ENCODE data around the gene TYW5. TPM values are rescaled to one million over a fixed set of nuclear protein-coding genes. Genes with fewer than 3 reads are reported as not detected.

TYW5 gene, protein sequence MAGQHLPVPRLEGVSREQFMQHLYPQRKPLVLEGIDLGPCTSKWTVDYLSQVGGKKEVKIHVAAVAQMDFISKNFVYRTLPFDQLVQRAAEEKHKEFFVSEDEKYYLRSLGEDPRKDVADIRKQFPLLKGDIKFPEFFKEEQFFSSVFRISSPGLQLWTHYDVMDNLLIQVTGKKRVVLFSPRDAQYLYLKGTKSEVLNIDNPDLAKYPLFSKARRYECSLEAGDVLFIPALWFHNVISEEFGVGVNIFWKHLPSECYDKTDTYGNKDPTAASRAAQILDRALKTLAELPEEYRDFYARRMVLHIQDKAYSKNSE
- total RNA-seq (10 to 100 TPM in 1 of 2 donors, 1 to 10 TPM in 1; 9.4 to 15.7 TPM), total RNA-seq (21.5 to 25.4 reads per million in 2 donors)

- H3K36me3 Mint-ChIP-seq (ENCODE audit: low read depth) = no peaks in the 10 kb centered on the region
Measured at GRCh38 chr2:199955339-199956061, at the start of gene TYW5, which contains the start of gene MAIP1. Gene TYW5, minus strand, starts transcription at chr2:199955491. Its CDS starts 21 bp downstream, at chr2:199955470. Gene MAIP1, plus strand, starts transcription at chr2:199955582. Its CDS starts 217 bp downstream, at chr2:199955799.

DNA sequence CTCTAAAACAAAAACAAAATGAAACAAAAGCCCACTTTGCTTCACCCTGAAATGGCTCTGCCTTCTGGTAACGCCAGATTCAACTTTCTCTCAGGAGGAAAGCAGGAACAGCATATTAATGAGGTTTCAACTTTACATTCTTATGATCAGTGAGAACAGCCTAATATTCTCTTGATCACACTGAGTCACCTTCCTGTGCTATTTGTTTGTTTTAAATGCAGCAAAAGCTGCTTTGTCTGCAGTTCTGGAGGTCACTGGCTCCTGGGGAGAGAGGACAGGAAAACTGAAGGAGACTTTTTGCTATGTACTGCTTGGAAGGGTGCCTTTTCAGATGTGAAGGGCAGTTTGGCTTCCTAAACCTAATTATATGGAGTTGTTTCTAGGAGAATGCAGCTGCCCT lies 48.2 kb upstream of the TYW5 start:
- H3K27me3 Mint-ChIP-seq = peaks cover 29% of the 10 kb centered on the region
- peaks cover 3% of the 10 kb centered on the region for H3K36me3 Mint-ChIP-seq (ENCODE audit: low read depth)
- no peak for ATAC-seq
- no peak overlapping the region for H3K27ac Mint-ChIP-seq
- no peaks in the 10 kb centered on the region for H3K4me1 Mint-ChIP-seq
- no peak for DNase-seq
- H3K4me3 Mint-ChIP-seq = no peak overlapping the region
- no peaks in the 10 kb centered on the region for H3K9me3 ChIP-seq (ENCODE audit: control insufficient read depth, low read length, poor library complexity, severe bottlenecking)

More at GRCh38 chr2:199955339-199956061, at the start of gene TYW5, which contains the start of gene MAIP1:
- DNase-seq = peak; percentile 64 to 68 (median 66)
- peak within 1 kb of the TSS; percentile 99 for H3K4me3 Mint-ChIP-seq
- H3K4me1 Mint-ChIP-seq = peaks cover 34% of the 10 kb centered on the region
- peak within 1 kb of the TSS; percentile 100 for H3K27ac Mint-ChIP-seq
- ATAC-seq = peak; percentile 91
- no peaks in the 10 kb centered on the region for H3K27me3 Mint-ChIP-seq
- H3K9me3 ChIP-seq (ENCODE audit: control insufficient read depth, low read length, poor library complexity, severe bottlenecking) = no peaks in the 10 kb centered on the region

DNA sequence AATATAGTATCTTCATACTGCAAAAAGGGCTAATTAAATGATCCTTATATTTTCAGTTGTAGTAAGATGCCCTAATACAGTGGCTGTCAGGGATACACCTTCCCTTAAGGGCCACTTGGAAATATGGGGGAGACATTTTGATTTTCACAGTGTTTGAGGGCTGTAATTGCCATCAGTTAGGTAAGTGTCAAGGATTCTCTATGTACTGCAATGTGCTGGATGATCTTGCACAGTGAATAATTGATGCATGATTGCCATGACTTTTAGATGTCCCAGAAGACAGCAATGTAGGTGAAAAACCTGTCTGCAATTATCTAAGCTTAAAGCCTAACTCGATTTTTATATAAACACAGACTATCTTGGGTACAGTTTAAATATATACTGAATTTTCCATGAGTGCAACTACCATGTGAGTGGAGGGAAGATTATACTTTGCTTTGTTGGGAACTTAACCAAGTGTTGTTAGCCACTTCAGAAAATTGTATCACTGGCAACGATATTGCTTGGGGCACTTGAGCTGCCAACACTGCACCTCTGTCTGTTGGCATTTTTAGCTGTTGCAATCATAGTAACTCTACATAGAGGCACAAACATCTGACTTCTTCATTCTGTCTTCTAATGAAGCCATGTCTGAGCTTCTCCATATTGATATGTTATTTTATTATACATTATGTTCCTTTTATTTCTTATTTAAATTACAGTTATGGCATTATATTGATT lies 45.3 kb upstream of the TYW5 start:
- Mint-ChIP-seq H3K4me3 (no peak overlapping the region), H3K36me3 (ENCODE audit: low read depth) (peaks cover 3% of the 10 kb centered on the region), H3K27me3 (peaks cover 20% of the 10 kb centered on the region), H3K4me1 (no peaks in the 10 kb centered on the region), H3K27ac (no peak overlapping the region)
- no peaks in the 10 kb centered on the region for H3K9me3 ChIP-seq (ENCODE audit: control insufficient read depth, low read length, poor library complexity, severe bottlenecking)
- no peak for ATAC-seq
- DNase-seq = no peak

- peaks cover 24% of the 10 kb centered on the region for H3K27me3 Mint-ChIP-seq
- no peak overlapping the region for H3K27ac Mint-ChIP-seq
- ATAC-seq (no peak), DNase-seq (no peak)
- peaks cover 3% of the 10 kb centered on the region for H3K36me3 Mint-ChIP-seq (ENCODE audit: low read depth)
- H3K4me1 Mint-ChIP-seq = no peaks in the 10 kb centered on the region
- H3K9me3 ChIP-seq (ENCODE audit: control insufficient read depth, low read length, poor library complexity, severe bottlenecking) = no peaks in the 10 kb centered on the region
- no peak overlapping the region for H3K4me3 Mint-ChIP-seq
Measured at GRCh38 chr2:199999166-199999565, 43.9 kb upstream of the TYW5 start.

DNA sequence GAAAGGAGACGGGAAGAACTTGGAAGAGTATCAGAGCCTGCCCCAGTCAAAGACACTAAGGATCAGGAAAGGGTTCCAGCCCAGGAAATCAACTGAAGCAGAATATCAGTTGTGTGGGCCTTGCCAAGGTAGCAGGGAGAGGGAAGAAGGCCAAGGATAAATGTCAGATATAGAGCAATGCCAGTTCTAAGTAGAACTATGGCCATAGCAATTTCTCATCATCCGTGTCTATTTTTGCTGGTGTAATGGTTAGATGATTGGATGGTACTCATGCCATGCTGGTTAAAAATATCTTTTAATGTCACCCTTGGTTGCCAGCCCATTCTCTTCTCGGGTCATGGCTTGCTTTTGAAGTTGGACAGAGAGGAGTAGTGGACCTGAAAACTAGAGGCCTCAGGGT lies 42.0 kb upstream of the TYW5 start:
- H3K36me3 Mint-ChIP-seq (ENCODE audit: low read depth) = peaks cover 2% of the 10 kb centered on the region
- no peaks in the 10 kb centered on the region for H3K9me3 ChIP-seq (ENCODE audit: control insufficient read depth, low read length, poor library complexity, severe bottlenecking)
- no peak overlapping the region for H3K27ac Mint-ChIP-seq
- H3K4me3 Mint-ChIP-seq = no peak overlapping the region
- H3K27me3 Mint-ChIP-seq = peaks cover 18% of the 10 kb centered on the region
- DNase-seq (no peak), ATAC-seq (no peak)
- H3K4me1 Mint-ChIP-seq = no peaks in the 10 kb centered on the region

GRCh38 chr2:199994896-199995295 lies 39.6 kb upstream of the TYW5 start:
- no peak for ATAC-seq
- DNase-seq = no peak
- H3K9me3 ChIP-seq (ENCODE audit: control insufficient read depth, low read length, poor library complexity, severe bottlenecking) = no peaks in the 10 kb centered on the region
- Mint-ChIP-seq H3K4me1 (no peaks in the 10 kb centered on the region), H3K27me3 (peaks cover 9% of the 10 kb centered on the region), H3K27ac (no peak overlapping the region), H3K4me3 (no peak overlapping the region), H3K36me3 (ENCODE audit: low read depth) (no peaks in the 10 kb centered on the region)

GRCh38 chr2:199994371-199994770 lies 39.1 kb upstream of the TYW5 start:
- no peaks in the 10 kb centered on the region for H3K4me1 Mint-ChIP-seq
- peaks cover 10% of the 10 kb centered on the region for H3K27me3 Mint-ChIP-seq
- H3K4me3 Mint-ChIP-seq = no peak overlapping the region
- H3K27ac Mint-ChIP-seq = no peak overlapping the region
- no peaks in the 10 kb centered on the region for H3K9me3 ChIP-seq (ENCODE audit: control insufficient read depth, low read length, poor library complexity, severe bottlenecking)
- DNase-seq = no peak
- H3K36me3 Mint-ChIP-seq (ENCODE audit: low read depth) = no peaks in the 10 kb centered on the region
- ATAC-seq = no peak

GRCh38 chr2:199992296-199992695 lies 37.0 kb upstream of the TYW5 start:
- Mint-ChIP-seq H3K4me1 (no peaks in the 10 kb centered on the region), H3K36me3 (ENCODE audit: low read depth) (no peaks in the 10 kb centered on the region), H3K27ac (no peak overlapping the region), H3K4me3 (no peak overlapping the region), H3K27me3 (peaks cover 9% of the 10 kb centered on the region)
- ATAC-seq (no peak), DNase-seq (no peak)
- H3K9me3 ChIP-seq (ENCODE audit: control insufficient read depth, low read length, poor library complexity, severe bottlenecking) = no peaks in the 10 kb centered on the region

- DNase-seq (no peak), ATAC-seq (no peak)
- H3K4me1 Mint-ChIP-seq = no peaks in the 10 kb centered on the region
- H3K36me3 Mint-ChIP-seq (ENCODE audit: low read depth) = no peaks in the 10 kb centered on the region
- H3K9me3 ChIP-seq (ENCODE audit: control insufficient read depth, low read length, poor library complexity, severe bottlenecking) = no peaks in the 10 kb centered on the region
- H3K27me3 Mint-ChIP-seq = peaks cover 9% of the 10 kb centered on the region
- no peak overlapping the region for H3K27ac Mint-ChIP-seq
- H3K4me3 Mint-ChIP-seq = no peak overlapping the region
Measured at GRCh38 chr2:199991691-199992090, 36.4 kb upstream of the TYW5 start.

- no peak for ATAC-seq
- H3K4me3 Mint-ChIP-seq = no peak overlapping the region
- peaks cover 3% of the 10 kb centered on the region for H3K4me1 Mint-ChIP-seq
Measured at GRCh38 chr2:199989822-199990221, 34.5 kb upstream of the TYW5 start.

GRCh38 chr2:199988151-199988550 lies 32.9 kb upstream of the TYW5 start:
- DNase-seq = no peak
- no peak for ATAC-seq
- H3K27ac Mint-ChIP-seq = no peak overlapping the region
- no peaks in the 10 kb centered on the region for H3K9me3 ChIP-seq (ENCODE audit: control insufficient read depth, low read length, poor library complexity, severe bottlenecking)
- H3K4me3 Mint-ChIP-seq = no peak overlapping the region
- H3K4me1 Mint-ChIP-seq = peaks cover 3% of the 10 kb centered on the region
- H3K27me3 Mint-ChIP-seq = peaks cover 5% of the 10 kb centered on the region
- H3K36me3 Mint-ChIP-seq (ENCODE audit: low read depth) = no peaks in the 10 kb centered on the region

More at GRCh38 chr2:199989822-199990221, 34.5 kb upstream of the TYW5 start:
- DNase-seq = no peak
- Mint-ChIP-seq H3K27ac (no peak overlapping the region), H3K36me3 (ENCODE audit: low read depth) (no peaks in the 10 kb centered on the region), H3K27me3 (peaks cover 5% of the 10 kb centered on the region)
- H3K9me3 ChIP-seq (ENCODE audit: control insufficient read depth, low read length, poor library complexity, severe bottlenecking) = no peaks in the 10 kb centered on the region

DNA sequence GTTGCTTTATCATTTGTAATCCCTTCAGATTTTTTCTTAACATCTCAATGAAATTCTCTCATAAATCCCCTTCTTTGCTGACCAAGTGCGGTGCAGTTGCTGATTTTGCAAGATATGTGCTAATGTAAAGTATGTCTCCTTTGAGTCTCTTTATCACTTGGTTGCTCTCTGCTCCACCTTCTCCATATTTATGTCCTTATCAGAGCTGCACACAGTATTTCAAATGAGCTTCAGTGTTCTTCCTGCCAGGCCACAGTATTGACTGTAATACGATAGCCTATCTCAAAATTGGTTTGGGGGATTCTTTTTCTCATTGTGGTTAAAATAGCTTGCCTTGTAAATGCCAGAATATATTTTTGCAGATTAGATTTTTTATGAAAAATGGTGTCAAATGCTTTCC lies 32.3 kb upstream of the TYW5 start:
- Mint-ChIP-seq H3K36me3 (ENCODE audit: low read depth) (no peaks in the 10 kb centered on the region), H3K4me1 (peaks cover 4% of the 10 kb centered on the region), H3K27me3 (peaks cover 5% of the 10 kb centered on the region), H3K27ac (no peak overlapping the region), H3K4me3 (no peak overlapping the region)
- DNase-seq = no peak
- no peak for ATAC-seq
- no peaks in the 10 kb centered on the region for H3K9me3 ChIP-seq (ENCODE audit: control insufficient read depth, low read length, poor library complexity, severe bottlenecking)

DNA sequence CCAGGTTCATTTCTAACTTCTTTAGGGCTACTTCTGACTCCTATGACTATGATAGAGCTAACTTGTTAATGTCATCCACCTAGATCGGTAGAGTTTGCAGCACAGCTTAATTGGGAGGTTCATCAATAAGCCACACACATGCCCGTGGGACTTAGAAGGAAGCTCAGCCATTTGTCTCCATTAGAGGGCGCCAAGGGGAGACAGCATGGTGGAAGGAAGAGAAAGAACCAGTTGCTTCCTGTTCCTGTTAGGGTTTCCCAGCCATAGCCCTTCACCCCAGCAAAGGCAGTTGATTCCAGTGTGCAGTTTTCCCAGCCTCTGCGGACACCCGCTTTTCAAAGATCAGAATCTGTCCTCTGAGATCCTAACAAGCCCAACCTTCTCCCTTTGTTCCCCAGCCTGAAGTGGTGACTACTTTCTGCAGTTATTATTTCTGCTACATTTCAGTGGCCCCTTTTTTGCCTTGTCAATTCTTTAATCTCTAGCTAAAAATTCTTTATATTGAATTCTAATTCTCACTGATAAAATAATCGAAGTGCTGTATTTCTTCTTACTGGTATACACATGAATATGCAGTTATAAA lies 30.4 kb upstream of the TYW5 start:
- ATAC-seq (peak; percentile 79), DNase-seq (peak in 1 of 3 donors; percentile 28)
- no peak overlapping the region for H3K27ac Mint-ChIP-seq
- H3K4me1 Mint-ChIP-seq = peaks cover 5% of the 10 kb centered on the region
- H3K36me3 Mint-ChIP-seq (ENCODE audit: low read depth) = no peaks in the 10 kb centered on the region
- peaks cover 9% of the 10 kb centered on the region for H3K27me3 Mint-ChIP-seq
- no peak overlapping the region for H3K4me3 Mint-ChIP-seq
- no peaks in the 10 kb centered on the region for H3K9me3 ChIP-seq (ENCODE audit: control insufficient read depth, low read length, poor library complexity, severe bottlenecking)

Measured in T-helper 17 cell (primary cell).